ENCODE results near the gene GAB2.

DNA sequence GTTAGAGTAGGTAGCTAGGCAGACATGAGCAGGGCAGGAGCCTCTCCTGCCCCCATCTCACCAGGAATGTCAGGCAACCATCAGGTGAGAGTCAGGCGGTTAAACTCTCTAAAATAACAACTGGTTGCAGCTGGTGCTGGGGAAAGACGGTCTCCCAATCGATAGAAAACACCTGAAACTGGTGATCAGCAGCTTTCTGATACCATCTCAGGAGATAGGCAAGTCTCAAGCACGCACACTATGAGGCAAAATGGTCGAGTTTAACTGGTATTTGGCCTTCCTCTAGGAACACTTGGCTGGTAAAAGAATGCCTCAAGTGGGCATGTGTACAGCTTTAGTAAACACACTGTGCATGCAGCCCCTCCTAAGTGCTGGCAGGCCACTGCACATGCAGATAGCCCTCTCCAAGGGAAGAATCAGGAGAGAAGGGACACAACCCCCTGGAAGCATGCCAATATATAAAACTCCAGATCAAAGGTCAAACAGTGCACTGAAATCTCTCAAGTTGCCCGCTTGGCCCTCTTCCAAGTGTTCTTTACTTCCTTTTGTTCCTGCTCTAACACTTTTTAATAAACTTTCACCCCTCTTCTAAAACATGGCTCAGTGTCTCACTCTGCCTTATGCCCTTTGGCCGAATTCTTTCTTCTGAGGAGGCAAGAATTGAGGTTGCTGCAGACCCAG lies 140.2 kb downstream of the GAB2 start:
- TF ChIP-seq MXI1 (IDR thresholded peaks at IDR 0.05; ENCODE audit: low read depth, low read length), result no peak
- TF ChIP-seq RBBP5 (conservative IDR thresholded peaks at IDR 0.05), result no peak
- TF ChIP-seq BCL11A (IDR thresholded peaks at IDR 0.05; ENCODE audit: low read depth, low read length), result no peak
- TF ChIP-seq, protein P1, sequence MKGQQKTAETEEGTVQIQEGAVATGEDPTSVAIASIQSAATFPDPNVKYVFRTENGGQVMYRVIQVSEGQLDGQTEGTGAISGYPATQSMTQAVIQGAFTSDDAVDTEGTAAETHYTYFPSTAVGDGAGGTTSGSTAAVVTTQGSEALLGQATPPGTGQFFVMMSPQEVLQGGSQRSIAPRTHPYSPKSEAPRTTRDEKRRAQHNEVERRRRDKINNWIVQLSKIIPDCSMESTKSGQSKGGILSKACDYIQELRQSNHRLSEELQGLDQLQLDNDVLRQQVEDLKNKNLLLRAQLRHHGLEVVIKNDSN (IDR thresholded peaks at IDR 0.05; ENCODE audit: borderline replicate concordance, extremely low read length, insufficient read depth, low read depth, low read length), result no peak
- TF ChIP-seq, protein P2, sequence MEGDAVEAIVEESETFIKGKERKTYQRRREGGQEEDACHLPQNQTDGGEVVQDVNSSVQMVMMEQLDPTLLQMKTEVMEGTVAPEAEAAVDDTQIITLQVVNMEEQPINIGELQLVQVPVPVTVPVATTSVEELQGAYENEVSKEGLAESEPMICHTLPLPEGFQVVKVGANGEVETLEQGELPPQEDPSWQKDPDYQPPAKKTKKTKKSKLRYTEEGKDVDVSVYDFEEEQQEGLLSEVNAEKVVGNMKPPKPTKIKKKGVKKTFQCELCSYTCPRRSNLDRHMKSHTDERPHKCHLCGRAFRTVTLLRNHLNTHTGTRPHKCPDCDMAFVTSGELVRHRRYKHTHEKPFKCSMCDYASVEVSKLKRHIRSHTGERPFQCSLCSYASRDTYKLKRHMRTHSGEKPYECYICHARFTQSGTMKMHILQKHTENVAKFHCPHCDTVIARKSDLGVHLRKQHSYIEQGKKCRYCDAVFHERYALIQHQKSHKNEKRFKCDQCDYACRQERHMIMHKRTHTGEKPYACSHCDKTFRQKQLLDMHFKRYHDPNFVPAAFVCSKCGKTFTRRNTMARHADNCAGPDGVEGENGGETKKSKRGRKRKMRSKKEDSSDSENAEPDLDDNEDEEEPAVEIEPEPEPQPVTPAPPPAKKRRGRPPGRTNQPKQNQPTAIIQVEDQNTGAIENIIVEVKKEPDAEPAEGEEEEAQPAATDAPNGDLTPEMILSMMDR (IDR thresholded peaks at IDR 0.05 in 2 of 3, conservative IDR thresholded peaks at IDR 0.05 in 1 of 3; ENCODE audit: control insufficient read depth in 2 of 3, extremely low read depth in 1 of 3, insufficient read depth in 1 of 3, low read depth in 3 of 3, low read length in 3 of 3), result no peak
- TF ChIP-seq, protein P3, sequence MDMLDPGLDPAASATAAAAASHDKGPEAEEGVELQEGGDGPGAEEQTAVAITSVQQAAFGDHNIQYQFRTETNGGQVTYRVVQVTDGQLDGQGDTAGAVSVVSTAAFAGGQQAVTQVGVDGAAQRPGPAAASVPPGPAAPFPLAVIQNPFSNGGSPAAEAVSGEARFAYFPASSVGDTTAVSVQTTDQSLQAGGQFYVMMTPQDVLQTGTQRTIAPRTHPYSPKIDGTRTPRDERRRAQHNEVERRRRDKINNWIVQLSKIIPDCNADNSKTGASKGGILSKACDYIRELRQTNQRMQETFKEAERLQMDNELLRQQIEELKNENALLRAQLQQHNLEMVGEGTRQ (IDR thresholded peaks at IDR 0.05; ENCODE audit: borderline replicate concordance, low read depth, low read length), result no peak
- no peak for TF ChIP-seq HDAC2 (IDR thresholded peaks at IDR 0.05)
- TF ChIP-seq, protein P4, sequence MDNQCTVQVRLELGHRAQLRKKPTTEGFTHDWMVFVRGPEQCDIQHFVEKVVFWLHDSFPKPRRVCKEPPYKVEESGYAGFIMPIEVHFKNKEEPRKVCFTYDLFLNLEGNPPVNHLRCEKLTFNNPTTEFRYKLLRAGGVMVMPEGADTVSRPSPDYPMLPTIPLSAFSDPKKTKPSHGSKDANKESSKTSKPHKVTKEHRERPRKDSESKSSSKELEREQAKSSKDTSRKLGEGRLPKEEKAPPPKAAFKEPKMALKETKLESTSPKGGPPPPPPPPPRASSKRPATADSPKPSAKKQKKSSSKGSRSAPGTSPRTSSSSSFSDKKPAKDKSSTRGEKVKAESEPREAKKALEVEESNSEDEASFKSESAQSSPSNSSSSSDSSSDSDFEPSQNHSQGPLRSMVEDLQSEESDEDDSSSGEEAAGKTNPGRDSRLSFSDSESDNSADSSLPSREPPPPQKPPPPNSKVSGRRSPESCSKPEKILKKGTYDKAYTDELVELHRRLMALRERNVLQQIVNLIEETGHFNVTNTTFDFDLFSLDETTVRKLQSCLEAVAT (IDR thresholded peaks at IDR 0.05), result no peak
- TF ChIP-seq SUPT20H (IDR thresholded peaks at IDR 0.05; ENCODE audit: borderline replicate concordance, control insufficient read depth, low read depth, low read length), result no peak
- no peak for TF ChIP-seq EZH2 (IDR thresholded peaks at IDR 0.05; ENCODE audit: borderline replicate concordance, control insufficient read depth, low read depth, low read length)
